ENCODE results near the gene ENOSF1.

GRCh38 chr18:712401-713134 lies at the start of gene ENOSF1:
- TF ChIP-seq EZH2 (IDR thresholded peaks at IDR 0.05; ENCODE audit: borderline replicate concordance, insufficient read depth, low read depth, low read length, poor library complexity, severe bottlenecking) (no peak), CTCF (IDR thresholded peaks at IDR 0.05) (peak; percentile 52)
